Pancreas (tissue), 10 donors: ENCODE results near the gene IL1RL1. TPM values are rescaled to one million over a fixed set of nuclear protein-coding genes. Genes with fewer than 3 reads are reported as not detected.

Experiments
- ATAC-seq, 4 donors: fragments of 200-7000 bp; cut with Tn5 transposase; one replicate each; pipeline versions ENCODE4 v1.8.0 to v1.9.1; 2020; ENCODE audit warnings: mild to moderate bottlenecking in 4 of 4, moderate library complexity in 4 of 4
- DNase-seq, 6 donors: peaks; one replicate each; pipeline ENCODE4 v3.0.0-alpha.2; 2020
- FAIRE-seq: peaks from 2 replicates; lab custom pipeline; 2012; peaks lifted over from hg19 to GRCh38; lab: Jason Lieb, UNC
- H3K27ac ChIP-seq, 4 donors: fragments of 200-600 bp; sonication (generic); 1 replicate in 3 of 4; 2 replicates in 1 of 4; pipeline versions ENCODE4 v1.5.0 to v1.8.0; 2020
- H3K27me3 ChIP-seq, 4 donors: fragments of 200-600 bp; one replicate each; pipeline ENCODE4 v1.8.0; 2021
- H3K36me3 ChIP-seq, 3 donors: fragments of 200-600 bp; sonication (generic) in 1 of 3; one replicate each; pipeline versions ENCODE4 v1.5.0 to v1.8.0; 2020 to 2021
- H3K4me1 ChIP-seq, 3 donors: fragments of 200-600 bp; one replicate each; pipeline ENCODE4 v1.8.0; 2021
- H3K4me3 ChIP-seq, 4 donors: fragments of 200-600 bp; sonication (generic) in 2 of 4; one replicate each; pipeline versions ENCODE4 v1.5.0 to v1.8.0; 2020 to 2021
- H3K9me3 ChIP-seq, 4 donors: fragments of 200-600 bp; one replicate each; pipeline ENCODE4 v1.8.0; 2021
- CTCF ChIP-seq, 4 donors: fragments of 200-600 bp; sonication (generic) in 3 of 4; IDR thresholded peaks; one replicate each; pipeline versions ENCODE4 v1.5.0 to v1.8.0; 2021; ENCODE audit warnings: antibody characterized with exemption in 4 of 4
- WGBS, 2 donors: extraction: QIAGEN DNeasy Blood & Tissue Kit; methylation state at CpG; one replicate each; pipeline ENCODE4 v1.1.7; 2013; 5-methylcytosine and 5-hydroxymethylcytosine counted together
- intact Hi-C, 3 donors: fragments of 100-400 bp; cut with DNase I; formaldehyde crosslinking; loops; one replicate each; pipeline versions ENCODE4 v1.11.1 to v1.14.2; 2022
- polyA plus RNA-seq, 2 donors: library from polyadenylated mRNA; stranded (reverse); fragments of 200-250 nt; gene quantifications; one replicate each; pipeline ENCODE4 v1.2.3, GENCODE V29; 2013
- total RNA-seq, 6 donors: library from RNA; stranded (reverse); fragmentation: NEBNext Ultra II Directional in 4 of 6; extraction: Animal tissue kit (Norgen Biotek cat#: 25700) in 4 of 6; gene quantifications; one replicate each; pipeline versions ENCODE4 v1.2.1 to v1.2.4, GENCODE V29; 2021 to 2023
- donor health status: healthy with polysubstance abuse.
- donor health status: DM: no; HTN: no; CAD: no; lungs with moderate emphysema.
- donor health status: DM: no; HTN: no; CAD: no.
- donor health status: control.
- donor health status: control.
- donor health status: Bipolar disorder and iron deficiency.
- donor health status: DM: yes; HTN: yes; CAD: no.
- donor health status: DM: no; HTN: no; CAD: no.
- donor health status: DM: no; HTN: no; CAD: no.
- donor health status: DM: yes; HTN: yes; CAD: no.

IL1RL1 gene
- total and polyA plus RNA-seq, 8 donors = 0.28 to 2.5 (median 1.1) TPM

GRCh38 chr2:102283996-102284395 is 27.4 kb upstream of the IL1RL1 start:
- ATAC-seq (no peak), DNase-seq (no peak), FAIRE-seq (no peak)
- Histone ChIP-seq H3K27ac (no peak overlapping the region), H3K36me3 (no peaks in the 10 kb centered on the region), H3K4me1 (no peaks in the 10 kb centered on the region), H3K4me3 (no peak overlapping the region), H3K9me3 (peaks cover 0 to 5% (median 0%) of the 10 kb centered on the region in 4 donors), H3K27me3 (no peaks in the 10 kb centered on the region)
- TF ChIP-seq CTCF (IDR thresholded peaks at IDR 0.05) = no peak
- 82 to 86% methylated on average over 1 of the region's 1 CpG for WGBS, 2 donors
- intact Hi-C loops = no loop called here

GRCh38 chr2:102284611-102285010 is 26.8 kb upstream of the IL1RL1 start:
- TF ChIP-seq CTCF (IDR thresholded peaks at IDR 0.05) = no peak
- ATAC-seq (no peak), DNase-seq (no peak), FAIRE-seq (no peak)
- no peak overlapping the region for H3K27ac ChIP-seq
- no peak overlapping the region for H3K4me3 ChIP-seq
- intact Hi-C loops = no loop called here
- peaks cover 0 to 5% (median 0%) of the 10 kb centered on the region in 4 donors for H3K9me3 ChIP-seq
- no peaks in the 10 kb centered on the region for H3K4me1 ChIP-seq
- H3K27me3 ChIP-seq = no peaks in the 10 kb centered on the region
- no peaks in the 10 kb centered on the region for H3K36me3 ChIP-seq
- WGBS, 2 donors = 92% methylated on average over 3 of the region's 3 CpGs

- 81 to 91% methylated on average over 2 of the region's 2 CpGs for WGBS, 2 donors
- no peak for ATAC-seq
- no peak for DNase-seq
- no peak overlapping the region for H3K4me3 ChIP-seq
- H3K36me3 ChIP-seq = no peaks in the 10 kb centered on the region
- H3K9me3 ChIP-seq = peaks cover 0 to 5% (median 0%) of the 10 kb centered on the region in 4 donors
- no peak for TF ChIP-seq CTCF (IDR thresholded peaks at IDR 0.05)
- H3K27me3 ChIP-seq = no peaks in the 10 kb centered on the region
- H3K27ac ChIP-seq = no peak overlapping the region
- no peak for FAIRE-seq
- no peaks in the 10 kb centered on the region for H3K4me1 ChIP-seq
- intact Hi-C loops = no loop called here
Measured at GRCh38 chr2:102285368-102285767, 26.0 kb upstream of the IL1RL1 start.

- intact Hi-C loops = no loop called here
- Histone ChIP-seq H3K36me3 (no peaks in the 10 kb centered on the region), H3K9me3 (peaks cover 0 to 5% (median 0%) of the 10 kb centered on the region in 4 donors), H3K27me3 (no peaks in the 10 kb centered on the region), H3K4me1 (no peaks in the 10 kb centered on the region), H3K27ac (no peak overlapping the region), H3K4me3 (no peak overlapping the region)
- WGBS, 2 donors = 56 to 59% methylated on average over 3 of the region's 3 CpGs
- no peak for DNase-seq
- ATAC-seq = no peak
- no peak for TF ChIP-seq CTCF (IDR thresholded peaks at IDR 0.05)
- no peak for FAIRE-seq
Measured at GRCh38 chr2:102286041-102286440, 25.3 kb upstream of the IL1RL1 start.

- DNase-seq = no peak
- H3K27me3 ChIP-seq = no peaks in the 10 kb centered on the region
- no peak for FAIRE-seq
- H3K9me3 ChIP-seq = peaks cover 0 to 5% (median 0%) of the 10 kb centered on the region in 4 donors
- no peak for TF ChIP-seq CTCF (IDR thresholded peaks at IDR 0.05)
- H3K27ac ChIP-seq = no peak overlapping the region
- no peaks in the 10 kb centered on the region for H3K36me3 ChIP-seq
- intact Hi-C loops = no loop called here
- no peak overlapping the region for H3K4me3 ChIP-seq
- no peak for ATAC-seq
- 85 to 90% methylated on average over 5 of the region's 5 CpGs for WGBS, 2 donors
- no peaks in the 10 kb centered on the region for H3K4me1 ChIP-seq
Measured at GRCh38 chr2:102289129-102289528, 22.2 kb upstream of the IL1RL1 start.
